Kidney epithelial cell (primary cell): Measurements from ENCODE around the gene ZAR1L. TPM values are rescaled to one million over a fixed set of nuclear protein-coding genes. Genes with fewer than 3 reads are reported as not detected.

ENCODE experiments used
- DNase-seq: peaks from one replicate; pipeline ENCODE4 v3.0.0-alpha.2; 2010; ENCODE audit warnings: low read depth
- H3K27me3 ChIP-seq: 2 replicates; pipeline ENCODE4 v1.6.0; 2011; ENCODE audit warnings: low read length; ENCODE audit not compliant: control insufficient read depth, insufficient read depth
- H3K36me3 ChIP-seq: 2 replicates; pipeline ENCODE4 v1.5.1; 2011; ENCODE audit warnings: low read length; ENCODE audit not compliant: control insufficient read depth, insufficient read depth
- H3K4me3 ChIP-seq: 2 replicates; pipeline ENCODE4 v1.5.1; 2011; ENCODE audit warnings: low read depth, mild to moderate bottlenecking, control low read depth, low read length
- CTCF ChIP-seq: IDR thresholded peaks from 2 replicates; pipeline ENCODE4 v1.5.1; 2011; ENCODE audit warnings: mild to moderate bottlenecking, moderate library complexity, low read length, control low read depth, inconsistent platforms; ENCODE audit not compliant: insufficient read depth, poor library complexity, severe bottlenecking
- total RNA-seq: library from RNA; depleted of rRNA; stranded (reverse); fragments of >200 nt; gene quantifications from 2 replicates; pipeline ENCODE4 v1.2.3, GENCODE V29; 2015

Gene ZAR1L
- total RNA-seq, 1 donor from 2014 or later: not detected

GRCh38 chr13:32334671-32335070 is 19.5 kb upstream of the ZAR1L start:
- H3K4me3 ChIP-seq: no peak overlapping the region
- no peaks in the 10 kb centered on the region for H3K27me3 ChIP-seq
- no peak for TF ChIP-seq CTCF
- no peaks in the 10 kb centered on the region for H3K36me3 ChIP-seq
- DNase-seq: no peak

GRCh38 chr13:32330441-32330840 is 15.3 kb upstream of the ZAR1L start:
- Histone ChIP-seq H3K36me3 (no peaks in the 10 kb centered on the region), H3K27me3 (no peaks in the 10 kb centered on the region), H3K4me3 (no peak overlapping the region)
- DNase-seq: no peak
- TF ChIP-seq CTCF: no peak

- H3K36me3 ChIP-seq: peaks cover 2% of the 10 kb centered on the region
- DNase-seq: no peak
These were observed 8.7 kb upstream of the ZAR1L start for GRCh38 chr13:32323912-32324311.

GRCh38 chr13:32320528-32320927 is 5.4 kb upstream of the ZAR1L start:
- Histone ChIP-seq H3K27me3 (no peaks in the 10 kb centered on the region), H3K4me3 (no peak overlapping the region), H3K36me3 (peaks cover 2% of the 10 kb centered on the region)
- no peak for TF ChIP-seq CTCF
- no peak for DNase-seq

More at GRCh38 chr13:32323912-32324311, 8.7 kb upstream of the ZAR1L start:
- TF ChIP-seq CTCF: no peak
- Histone ChIP-seq H3K27me3 (no peaks in the 10 kb centered on the region), H3K4me3 (no peak overlapping the region)

GRCh38 chr13:32317716-32318465 is 2.7 kb upstream of the ZAR1L start:
- no peak overlapping the region for H3K4me3 ChIP-seq
- H3K27me3 ChIP-seq: no peaks in the 10 kb centered on the region
- no peak for TF ChIP-seq CTCF
- no peak for DNase-seq
- peaks cover 2% of the 10 kb centered on the region for H3K36me3 ChIP-seq

GRCh38 chr13:32316501-32316900 is 1.3 kb upstream of the ZAR1L start:
- Histone ChIP-seq H3K27me3 (no peaks in the 10 kb centered on the region), H3K4me3 (peak overlapping the region; percentile 58), H3K36me3 (peaks cover 2% of the 10 kb centered on the region)
- DNase-seq: no peak
- TF ChIP-seq CTCF: no peak
